GM12891 (cell line): ENCODE results near the gene TNFAIP8.

ENCODE experiments used
- PAX5 ChIP-seq: IDR thresholded peaks from 2 replicates; pipeline ENCODE4 v1.6.1; 2011; ENCODE audit warnings: low read length, moderate library complexity, mild to moderate bottlenecking; ENCODE audit not compliant: insufficient read depth, severe bottlenecking
- POLR2A ChIP-seq: IDR thresholded peaks from 2 replicates; pipeline ENCODE4 v1.6.1; 2011; ENCODE audit warnings: low read depth, low read length, control low read depth
- POLR2AphosphoS5 ChIP-seq: IDR thresholded peaks from 2 replicates; pipeline ENCODE4 v1.6.1; 2011; ENCODE audit warnings: low read depth, low read length, control low read depth
- SPI1 ChIP-seq: IDR thresholded peaks from 2 replicates; pipeline ENCODE4 v1.6.1; 2011; ENCODE audit warnings: low read depth, low read length, control low read depth
- TAF1 ChIP-seq: IDR thresholded peaks from 2 replicates; pipeline ENCODE4 v1.6.1; 2011; ENCODE audit warnings: low read depth, low read length, control low read depth

DNA sequence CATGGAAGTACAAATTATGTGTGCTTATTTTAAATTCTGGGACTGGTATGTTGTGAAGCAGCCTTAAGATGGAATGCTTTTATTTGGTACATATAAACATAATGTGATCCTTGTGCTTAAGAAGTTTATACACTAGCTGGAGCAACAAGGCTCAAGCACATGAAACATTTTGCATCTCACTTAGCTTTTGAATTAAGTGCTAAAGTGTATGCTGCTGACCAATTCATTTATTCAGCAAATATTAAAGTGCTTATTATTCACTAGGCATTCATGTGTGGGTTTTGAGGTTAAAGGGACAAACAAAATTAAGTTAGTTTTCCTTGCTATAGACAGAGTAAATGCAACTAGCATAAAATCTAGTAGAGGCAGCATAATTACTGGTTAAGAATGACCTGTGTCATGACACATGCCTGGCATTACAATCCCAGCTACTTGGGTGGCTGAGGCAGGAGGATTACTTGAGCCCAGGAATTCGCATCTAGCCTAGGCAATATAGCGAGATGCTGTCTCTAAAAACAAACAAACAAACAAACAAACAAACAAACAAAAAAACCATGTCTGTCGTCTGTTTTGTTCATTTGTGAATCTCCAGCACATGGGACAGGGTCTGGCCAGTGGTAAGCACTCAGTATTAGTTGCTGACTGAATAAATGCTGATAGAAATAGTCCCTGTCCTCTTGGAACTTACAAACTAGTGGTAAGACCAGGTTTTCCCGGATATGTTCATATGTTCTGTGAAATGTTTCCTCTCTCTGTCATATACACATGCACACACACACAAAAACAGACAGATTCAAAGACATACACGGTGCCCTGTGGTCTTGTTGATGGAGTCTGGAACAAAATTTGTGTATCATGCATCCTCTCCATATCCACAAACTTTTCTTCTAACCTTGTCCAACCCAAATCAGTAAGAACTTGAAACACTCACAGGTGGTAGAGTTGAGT, 41.9 kb upstream of the TNFAIP8 start:
- no peak for TF ChIP-seq POLR2A
- TF ChIP-seq TAF1, result no peak
- no peak for TF ChIP-seq POLR2AphosphoS5
- no peak for TF ChIP-seq SPI1
- TF ChIP-seq PAX5, result no peak
